GM18858 (cell line): ENCODE data around the gene QRICH1.

Experiments used
- ATAC-seq: cut with Tn5 transposase; IDR thresholded peaks from one replicate; pipeline ENCODE4 v1.9.1; 2021; ENCODE audit not compliant: unreplicated experiment

Gene QRICH1

GRCh38 chr3:49093853-49094767, at the start of gene QRICH1:
Gene QRICH1, minus strand, starts transcription at chr3:49094071. Its CDS starts 17,054 bp downstream, at chr3:49077017.
- ATAC-seq = peak; percentile 61

- no peak for ATAC-seq
Measured at GRCh38 chr3:49140080-49140479, 46.2 kb upstream of the QRICH1 start.

- no peak for ATAC-seq
Measured at GRCh38 chr3:49135499-49135898, 41.6 kb upstream of the QRICH1 start.

GRCh38 chr3:49134471-49135265, 40.8 kb upstream of the QRICH1 start:
- no peak for ATAC-seq

- ATAC-seq = no peak
Measured at GRCh38 chr3:49133226-49133951, 39.5 kb upstream of the QRICH1 start.

GRCh38 chr3:49132437-49133225, 38.8 kb upstream of the QRICH1 start, which contains the start of gene LAMB2:
Gene LAMB2, minus strand, starts transcription at chr3:49133050. Its CDS starts 183 bp downstream, at chr3:49132867.
- no peak for ATAC-seq

GRCh38 chr3:49132073-49132436, 38.2 kb upstream of the QRICH1 start:
- no peak for ATAC-seq

GRCh38 chr3:49131576-49131975, 37.7 kb upstream of the QRICH1 start:
- ATAC-seq = no peak

- no peak for ATAC-seq
Measured at GRCh38 chr3:49131040-49131439, 37.2 kb upstream of the QRICH1 start.

GRCh38 chr3:49124991-49125670, 31.3 kb upstream of the QRICH1 start:
- ATAC-seq = no peak

- ATAC-seq = no peak
Measured at GRCh38 chr3:49124203-49124602, 30.3 kb upstream of the QRICH1 start.

GRCh38 chr3:49123687-49124086, 29.8 kb upstream of the QRICH1 start:
- ATAC-seq = no peak

GRCh38 chr3:49122886-49123545, 29.1 kb upstream of the QRICH1 start:
- ATAC-seq = no peak

GRCh38 chr3:49122451-49122850, 28.6 kb upstream of the QRICH1 start:
- ATAC-seq = no peak

- no peak for ATAC-seq
Measured at GRCh38 chr3:49122022-49122421, 28.2 kb upstream of the QRICH1 start.

- no peak for ATAC-seq
Measured at GRCh38 chr3:49121132-49121736, 27.4 kb upstream of the QRICH1 start.

GRCh38 chr3:49120438-49121131, 26.7 kb upstream of the QRICH1 start, which contains the start of gene USP19:
Gene USP19, minus strand, starts transcription at chr3:49120823. Its CDS starts 1,678 bp downstream, at chr3:49119145.
- ATAC-seq = peak; percentile 79

GRCh38 chr3:49120096-49120437, 26.2 kb upstream of the QRICH1 start:
- ATAC-seq = no peak
